PC-9 (cell line): Measurements from ENCODE around the gene ARHGAP28. TPM values are rescaled to one million over a fixed set of nuclear protein-coding genes. Genes with fewer than 3 reads are reported as not detected.

Source experiments
- BruUV-seq: library from RNA; stranded (reverse); fragments of 400-500 nt; replicated peaks from 2 replicates; lab custom pipeline; 2021; lab: Mats Ljungman, UMichigan
- CTCF ChIA-PET: fragments of 300-600 bp; sonication (Branson Sonifier 250); formaldehyde crosslinking; loops from one replicate; lab custom pipeline; 2022; ENCODE audit warnings: antibody characterized with exemption; lab: Charles Lee
- POLR2A ChIA-PET: fragments of 300-600 bp; sonication (Branson Sonifier 250); formaldehyde crosslinking; loops from one replicate; lab custom pipeline; 2022; ENCODE audit warnings: antibody characterized with exemption; ENCODE audit not compliant: unreplicated experiment; lab: Charles Lee
- DNase-seq, 2 experiments: peaks; one replicate each; pipeline versions ENCODE4 v3.0.0 to v3.0.0-alpha.2; 2015 to 2022; ENCODE audit warnings: mixed read lengths in 1 of 2
- H2AFZ ChIP-seq: fragments of 200-600 bp; sonication (generic); 2 replicates; pipeline ENCODE4 v1.8.1; 2017; ENCODE audit warnings: antibody characterized with exemption
- H3F3A ChIP-seq: fragments of 200-600 bp; sonication (generic); 2 replicates; pipeline ENCODE4 v1.8.1; 2017; ENCODE audit warnings: antibody characterized with exemption, mild to moderate bottlenecking, low read depth; ENCODE audit not compliant: insufficient read depth
- H3K27ac ChIP-seq: fragments of 200-600 bp; sonication (generic); 2 replicates; pipeline ENCODE4 v1.6.1; 2016; ENCODE audit warnings: mixed run types
- H3K27me3 ChIP-seq: fragments of 200-600 bp; sonication (generic); 2 replicates; pipeline ENCODE4 v1.6.1; 2016; ENCODE audit warnings: low read depth, mixed run types; ENCODE audit not compliant: insufficient read depth
- H3K36me3 ChIP-seq: fragments of 200-600 bp; sonication (generic); 2 replicates; pipeline ENCODE4 v1.6.1; 2016; ENCODE audit warnings: low read depth, mixed run types
- H3K4me1 ChIP-seq: fragments of 200-600 bp; sonication (generic); replicated peaks from 2 replicates; pipeline ENCODE4 v1.6.1; 2016; ENCODE audit warnings: mixed run types; ENCODE audit not compliant: insufficient read depth
- H3K4me2 ChIP-seq: fragments of 200-600 bp; sonication (generic); 2 replicates; pipeline ENCODE4 v1.6.1; 2017; ENCODE audit warnings: mixed run types
- H3K4me3 ChIP-seq: fragments of 200-600 bp; sonication (generic); 2 replicates; pipeline ENCODE4 v1.6.1; 2016; ENCODE audit warnings: mixed run types
- H3K79me2 ChIP-seq: fragments of 200-600 bp; sonication (generic); 2 replicates; pipeline ENCODE4 v1.6.1; 2017; ENCODE audit warnings: low read depth, mixed run types
- H3K9me2 ChIP-seq: fragments of 200-600 bp; sonication (generic); 2 replicates; pipeline ENCODE4 v1.8.1; 2017; ENCODE audit warnings: mild to moderate bottlenecking; ENCODE audit not compliant: insufficient read depth
- H3K9me3 ChIP-seq: fragments of 200-600 bp; sonication (generic); 2 replicates; pipeline ENCODE4 v1.8.1; 2016; ENCODE audit warnings: low read depth; ENCODE audit not compliant: insufficient read depth
- H4K20me1 ChIP-seq: fragments of 200-600 bp; sonication (generic); 2 replicates; pipeline ENCODE4 v1.8.1; 2017; ENCODE audit not compliant: insufficient read depth
- EZH2 ChIP-seq: fragments of 200-600 bp; sonication (generic); IDR thresholded peaks from 2 replicates; pipeline ENCODE4 v1.8.0; 2017; ENCODE audit warnings: antibody characterized with exemption, low read depth
- intact Hi-C: fragments of 100-400 bp; cut with micrococcal nuclease; formaldehyde crosslinking; loops from one replicate; pipeline ENCODE4 v1.10.0; 2022; ENCODE audit not compliant: unreplicated experiment
- total RNA-seq: library from RNA; stranded (reverse); gene quantifications from 2 replicates; pipeline ENCODE4 v1.2.3, GENCODE V29; 2021
- TF ChIP-seq, protein P1 (sequence below): fragments of 200-600 bp; sonication (generic); conservative IDR thresholded peaks from 2 replicates; pipeline ENCODE4 v1.6.1; 2017; ENCODE audit warnings: mixed run types, antibody characterized with exemption, mild to moderate bottlenecking, moderate library complexity

Gene ARHGAP28
- total RNA-seq, 1 experiment from 2014 or later: not detected

DNA sequence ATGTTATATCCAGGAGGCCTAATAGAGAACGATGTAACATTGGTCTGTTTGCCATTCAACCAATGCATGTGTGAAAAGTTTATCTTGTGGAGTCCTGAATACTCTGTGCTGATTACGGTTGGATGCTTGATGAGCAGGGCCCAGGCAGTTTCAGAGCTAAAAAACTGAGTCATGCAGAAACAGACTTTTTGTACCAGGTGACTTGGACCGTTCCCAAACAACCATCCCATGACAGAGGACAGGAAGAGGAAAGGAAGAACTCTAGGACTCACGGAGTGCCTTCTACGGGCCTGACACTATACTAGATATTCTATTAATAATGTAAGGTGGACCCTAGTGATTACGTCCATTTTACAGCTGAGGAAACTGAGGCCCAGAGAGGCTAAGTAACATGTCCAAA lies 142.1 kb downstream of the ARHGAP28 start:
- Histone ChIP-seq H3K4me1 (no peaks in the 10 kb centered on the region), H3K27ac (no peak overlapping the region), H4K20me1 (no peaks in the 10 kb centered on the region), H3K9me2 (no peaks in the 10 kb centered on the region), H3K4me3 (no peak overlapping the region), H3K36me3 (no peaks in the 10 kb centered on the region), H3K27me3 (peaks cover 54% of the 10 kb centered on the region), H3K9me3 (no peaks in the 10 kb centered on the region), H3K4me2 (no peak overlapping the region), H3F3A (no peaks in the 10 kb centered on the region), H2AFZ (no peak overlapping the region), H3K79me2 (no peaks in the 10 kb centered on the region)
- no TSS peak for BruUV-seq
- no peak for DNase-seq
- ChIA-PET POLR2A (no interaction called here), CTCF (no interaction called here)
- no peak for TF ChIP-seq EZH2
- TF ChIP-seq, protein P1, sequence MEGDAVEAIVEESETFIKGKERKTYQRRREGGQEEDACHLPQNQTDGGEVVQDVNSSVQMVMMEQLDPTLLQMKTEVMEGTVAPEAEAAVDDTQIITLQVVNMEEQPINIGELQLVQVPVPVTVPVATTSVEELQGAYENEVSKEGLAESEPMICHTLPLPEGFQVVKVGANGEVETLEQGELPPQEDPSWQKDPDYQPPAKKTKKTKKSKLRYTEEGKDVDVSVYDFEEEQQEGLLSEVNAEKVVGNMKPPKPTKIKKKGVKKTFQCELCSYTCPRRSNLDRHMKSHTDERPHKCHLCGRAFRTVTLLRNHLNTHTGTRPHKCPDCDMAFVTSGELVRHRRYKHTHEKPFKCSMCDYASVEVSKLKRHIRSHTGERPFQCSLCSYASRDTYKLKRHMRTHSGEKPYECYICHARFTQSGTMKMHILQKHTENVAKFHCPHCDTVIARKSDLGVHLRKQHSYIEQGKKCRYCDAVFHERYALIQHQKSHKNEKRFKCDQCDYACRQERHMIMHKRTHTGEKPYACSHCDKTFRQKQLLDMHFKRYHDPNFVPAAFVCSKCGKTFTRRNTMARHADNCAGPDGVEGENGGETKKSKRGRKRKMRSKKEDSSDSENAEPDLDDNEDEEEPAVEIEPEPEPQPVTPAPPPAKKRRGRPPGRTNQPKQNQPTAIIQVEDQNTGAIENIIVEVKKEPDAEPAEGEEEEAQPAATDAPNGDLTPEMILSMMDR: no peak
- intact Hi-C loops: no loop called here

DNA sequence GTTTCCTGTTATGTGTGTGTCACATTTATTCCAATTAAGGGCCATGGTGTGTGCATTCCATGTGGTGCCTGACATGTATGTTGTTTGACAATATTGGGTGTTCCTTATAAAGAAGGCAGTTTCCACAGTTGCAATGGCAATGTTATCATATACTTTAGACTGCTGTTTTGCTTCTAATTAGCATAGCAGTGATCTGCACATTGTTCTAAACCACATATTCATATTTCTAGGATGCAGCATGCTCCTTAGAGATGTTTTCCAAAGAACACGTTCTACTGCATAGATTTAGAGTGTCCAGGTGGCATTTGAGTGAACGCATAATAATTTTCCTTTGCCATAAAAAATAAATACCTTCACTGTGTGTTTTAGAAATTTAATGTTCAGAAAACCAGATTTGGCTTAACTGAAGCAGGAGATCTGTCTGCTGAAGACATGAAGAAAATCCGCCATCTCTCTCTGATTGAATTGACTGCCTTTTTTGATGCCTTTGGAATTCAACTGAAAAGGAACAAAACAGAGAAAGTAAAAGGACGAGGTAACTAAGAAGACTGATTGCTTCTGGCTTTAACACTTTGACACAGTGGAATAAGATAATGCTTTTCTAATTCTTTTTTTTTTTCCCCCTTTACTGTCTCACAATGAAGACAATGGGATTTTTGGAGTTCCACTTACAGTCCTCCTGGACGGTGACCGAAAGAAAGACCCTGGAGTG lies 143.7 kb downstream of the ARHGAP28 start:
- TF ChIP-seq, protein P1: no peak
- H3K9me3 ChIP-seq: no peaks in the 10 kb centered on the region
- no peaks in the 10 kb centered on the region for H3K4me1 ChIP-seq
- no peaks in the 10 kb centered on the region for H4K20me1 ChIP-seq
- H3K4me3 ChIP-seq: no peak overlapping the region
- no peaks in the 10 kb centered on the region for H3F3A ChIP-seq
- peaks cover 62% of the 10 kb centered on the region for H3K27me3 ChIP-seq
- no peak for DNase-seq
- intact Hi-C loops: no loop called here
- ChIA-PET CTCF (no interaction called here), POLR2A (no interaction called here)
- H3K27ac ChIP-seq: no peak overlapping the region
- H3K79me2 ChIP-seq: no peaks in the 10 kb centered on the region
- no peak overlapping the region for H2AFZ ChIP-seq
- H3K36me3 ChIP-seq: no peaks in the 10 kb centered on the region
- BruUV-seq: no TSS peak
- H3K9me2 ChIP-seq: no peaks in the 10 kb centered on the region
- no peak overlapping the region for H3K4me2 ChIP-seq

DNA sequence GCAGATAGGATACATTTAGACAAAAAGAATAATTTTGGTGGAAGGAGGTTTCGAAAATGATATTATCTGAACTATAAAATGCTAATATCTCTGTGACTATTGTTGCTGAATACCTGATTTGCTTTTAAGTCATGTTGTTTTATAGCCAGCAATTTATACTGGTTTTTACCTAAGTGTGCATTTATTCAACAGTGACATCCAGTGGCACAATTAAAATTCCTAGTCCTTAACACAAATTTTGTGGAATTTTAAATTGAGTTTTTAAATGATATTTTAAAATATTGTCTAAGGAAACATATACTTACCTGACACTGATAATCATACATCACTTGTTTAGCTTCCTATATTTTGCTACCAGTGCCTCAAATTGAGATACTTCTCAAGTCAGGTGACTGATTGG lies 144.8 kb downstream of the ARHGAP28 start:
- intact Hi-C loops: no loop called here
- Histone ChIP-seq H3K36me3 (no peaks in the 10 kb centered on the region), H3K9me3 (no peaks in the 10 kb centered on the region), H3F3A (no peaks in the 10 kb centered on the region), H3K27ac (no peak overlapping the region), H4K20me1 (no peaks in the 10 kb centered on the region), H3K4me2 (no peak overlapping the region), H3K4me1 (no peaks in the 10 kb centered on the region), H3K9me2 (no peaks in the 10 kb centered on the region), H3K79me2 (no peaks in the 10 kb centered on the region), H3K4me3 (no peak overlapping the region), H3K27me3 (peaks cover 65% of the 10 kb centered on the region), H2AFZ (no peak overlapping the region)
- TF ChIP-seq, protein P1: no peak
- TF ChIP-seq EZH2: no peak
- no peak for DNase-seq
- ChIA-PET CTCF (no interaction called here), POLR2A (no interaction called here)
- BruUV-seq: no TSS peak
